Cardiac muscle cell (in vitro differentiated cells and primary cell): ENCODE measurements around the gene ZMYM2. TPM values are rescaled to one million over a fixed set of nuclear protein-coding genes. Genes with fewer than 3 reads are reported as not detected.
"Not testable (repeated sequence)": the region's sequence is repeated elsewhere in the genome, so short reads cannot be mapped to it uniquely, and the experiment has no call there.

Experiments
- DNase-seq, 2 donors: peaks; one replicate each; pipeline versions ENCODE4 v3.0.0 to v3.0.0-alpha.2; 2010 to 2017; ENCODE audit warnings: low read depth in 1 of 2, low spot score in 1 of 2
- H3K27ac ChIP-seq: fragments of 200-600 bp; sonication (generic); 2 replicates; pipeline ENCODE4 v1.5.1; 2016
- H3K27me3 ChIP-seq: fragments of 200-600 bp; sonication (generic); 2 replicates; pipeline ENCODE4 v1.6.0; 2016; ENCODE audit warnings: control low read depth
- H3K36me3 ChIP-seq: fragments of 200-600 bp; sonication (generic); 2 replicates; pipeline ENCODE4 v1.5.1; 2016; ENCODE audit warnings: control low read depth
- H3K4me1 ChIP-seq: fragments of 200-600 bp; sonication (generic); 2 replicates; pipeline ENCODE4 v1.8.1; 2017; ENCODE audit warnings: low read depth, mild to moderate bottlenecking, mixed run types
- H3K4me3 ChIP-seq: fragments of 200-600 bp; sonication (generic); 2 replicates; pipeline ENCODE4 v1.5.1; 2016; ENCODE audit warnings: mild to moderate bottlenecking
- H3K9me3 ChIP-seq: fragments of 200-600 bp; sonication (generic); 2 replicates; pipeline ENCODE4 v1.5.1; 2017; ENCODE audit warnings: low read depth, mild to moderate bottlenecking, control low read depth
- polyA plus RNA-seq: library from polyadenylated mRNA; unstranded; fragments of >200 nt; fragmentation: Nextera tagmentation; extraction: Ambion mirVana; gene quantifications from 2 replicates; pipeline ENCODE4 v1.2.1, GENCODE V29; 2016
- total RNA-seq: library from RNA; depleted of rRNA; stranded (reverse); fragments of >200 nt; gene quantifications from 2 replicates; pipeline ENCODE4 v1.2.3, GENCODE V29; 2016
- TF ChIP-seq, protein P1 (sequence below): IDR thresholded peaks from 2 replicates; pipeline ENCODE4 v1.5.1; 2012; ENCODE audit warnings: low read depth, mild to moderate bottlenecking, low read length

ZMYM2 gene
- total and polyA plus RNA-seq, 2 experiments from 2014 or later, result 42.5 to 82.1 TPM

- H3K36me3 ChIP-seq, result peaks cover 25% of the 10 kb centered on the region
- peak in 1 of 2 donors; percentile 7 for DNase-seq
- peak overlapping the region; percentile 65 for H3K4me3 ChIP-seq
- peak overlapping the region; percentile 17 for H3K27ac ChIP-seq
- H3K4me1 ChIP-seq, result peaks cover 23% of the 10 kb centered on the region
- H3K27me3 ChIP-seq, result no peaks in the 10 kb centered on the region
- no peaks in the 10 kb centered on the region for H3K9me3 ChIP-seq
- TF ChIP-seq, protein P1, sequence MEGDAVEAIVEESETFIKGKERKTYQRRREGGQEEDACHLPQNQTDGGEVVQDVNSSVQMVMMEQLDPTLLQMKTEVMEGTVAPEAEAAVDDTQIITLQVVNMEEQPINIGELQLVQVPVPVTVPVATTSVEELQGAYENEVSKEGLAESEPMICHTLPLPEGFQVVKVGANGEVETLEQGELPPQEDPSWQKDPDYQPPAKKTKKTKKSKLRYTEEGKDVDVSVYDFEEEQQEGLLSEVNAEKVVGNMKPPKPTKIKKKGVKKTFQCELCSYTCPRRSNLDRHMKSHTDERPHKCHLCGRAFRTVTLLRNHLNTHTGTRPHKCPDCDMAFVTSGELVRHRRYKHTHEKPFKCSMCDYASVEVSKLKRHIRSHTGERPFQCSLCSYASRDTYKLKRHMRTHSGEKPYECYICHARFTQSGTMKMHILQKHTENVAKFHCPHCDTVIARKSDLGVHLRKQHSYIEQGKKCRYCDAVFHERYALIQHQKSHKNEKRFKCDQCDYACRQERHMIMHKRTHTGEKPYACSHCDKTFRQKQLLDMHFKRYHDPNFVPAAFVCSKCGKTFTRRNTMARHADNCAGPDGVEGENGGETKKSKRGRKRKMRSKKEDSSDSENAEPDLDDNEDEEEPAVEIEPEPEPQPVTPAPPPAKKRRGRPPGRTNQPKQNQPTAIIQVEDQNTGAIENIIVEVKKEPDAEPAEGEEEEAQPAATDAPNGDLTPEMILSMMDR, result no peak
Observed at GRCh38 chr13:19960653-19960976, 2.1 kb downstream of the ZMYM2 start.

GRCh38 chr13:19961489-19961888, 3.0 kb downstream of the ZMYM2 start:
- no peak for DNase-seq
- TF ChIP-seq, protein P1, result no peak
- no peak overlapping the region for H3K27ac ChIP-seq
- H3K27me3 ChIP-seq, result no peaks in the 10 kb centered on the region
- peaks cover 27% of the 10 kb centered on the region for H3K36me3 ChIP-seq
- peak overlapping the region; percentile 13 for H3K4me3 ChIP-seq
- no peaks in the 10 kb centered on the region for H3K9me3 ChIP-seq
- peaks cover 23% of the 10 kb centered on the region for H3K4me1 ChIP-seq

GRCh38 chr13:19961924-19962323, 3.4 kb downstream of the ZMYM2 start:
- Histone ChIP-seq H3K36me3 (peaks cover 31% of the 10 kb centered on the region), H3K4me3 (peak overlapping the region; percentile 13), H3K4me1 (peaks cover 23% of the 10 kb centered on the region), H3K9me3 (no peaks in the 10 kb centered on the region), H3K27ac (no peak overlapping the region), H3K27me3 (no peaks in the 10 kb centered on the region)
- no peak for DNase-seq
- TF ChIP-seq, protein P1, result no peak

GRCh38 chr13:19962894-19963293, 4.4 kb downstream of the ZMYM2 start:
- H3K27ac ChIP-seq, result no peak overlapping the region
- peaks cover 37% of the 10 kb centered on the region for H3K36me3 ChIP-seq
- no peaks in the 10 kb centered on the region for H3K27me3 ChIP-seq
- TF ChIP-seq, protein P1, result no peak
- DNase-seq, result no peak
- no peaks in the 10 kb centered on the region for H3K9me3 ChIP-seq
- H3K4me3 ChIP-seq, result no peak overlapping the region
- peaks cover 23% of the 10 kb centered on the region for H3K4me1 ChIP-seq

GRCh38 chr13:19967621-19968020, 9.1 kb downstream of the ZMYM2 start:
- Histone ChIP-seq H3K27ac (no peak overlapping the region), H3K9me3 (no peaks in the 10 kb centered on the region), H3K27me3 (no peaks in the 10 kb centered on the region), H3K4me3 (no peak overlapping the region), H3K4me1 (peaks cover 4% of the 10 kb centered on the region), H3K36me3 (peaks cover 29% of the 10 kb centered on the region)
- peak in 1 of 2 donors; percentile 12 for DNase-seq
- TF ChIP-seq, protein P1, result no peak

DNA sequence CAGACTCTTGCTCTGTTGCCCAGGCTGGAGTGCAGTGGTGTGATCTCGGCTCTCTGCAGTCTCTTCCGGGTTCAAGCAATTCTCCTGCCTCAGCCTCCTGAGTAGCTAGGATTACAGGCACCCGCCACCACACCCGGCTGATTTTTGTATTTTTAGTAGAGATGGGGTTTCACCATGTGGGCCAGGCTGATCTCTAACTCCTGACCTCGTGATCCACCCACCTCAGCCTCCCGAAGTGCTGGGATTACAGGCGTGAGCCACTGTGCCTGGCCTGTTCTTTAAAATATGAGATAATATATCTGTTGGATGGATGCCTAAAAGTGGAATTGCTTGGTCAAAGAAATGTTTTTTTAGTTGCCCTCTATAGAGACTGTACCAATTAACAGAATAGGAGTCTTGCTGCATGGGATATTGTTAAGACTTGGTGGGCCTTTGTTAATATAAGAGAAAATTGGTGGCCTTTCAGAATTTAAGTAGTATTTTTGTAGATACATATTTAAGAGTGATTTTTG, 16.0 kb downstream of the ZMYM2 start:
- not testable (repeated sequence) for H3K27me3 ChIP-seq, H3K4me3 ChIP-seq, H3K4me1 ChIP-seq, H3K9me3 ChIP-seq, H3K27ac ChIP-seq
- DNase-seq, result peak in 1 of 2 donors; percentile 9
- peaks cover 14% of the 10 kb centered on the region for H3K36me3 ChIP-seq
